GM12878 (cell line): Measurements from ENCODE around the gene DIP2C. TPM values are rescaled to one million over a fixed set of nuclear protein-coding genes. Genes with fewer than 3 reads are reported as not detected.

ENCODE experiments used
- ATAC-seq: fragments of 200-7000 bp; cut with Tn5 transposase; 3 replicates; pipeline ENCODE4 v1.9.1; 2020; ENCODE audit warnings: mild to moderate bottlenecking, moderate library complexity
- BruUV-seq: library from RNA; stranded (reverse); fragments of 400-500 nt; replicated peaks from 2 replicates; lab custom pipeline; 2021; lab: Mats Ljungman, UMichigan
- CTCF ChIA-PET: fragments of 300-600 bp; sonication (Branson Sonifier 250); formaldehyde crosslinking; extraction: SDS; loops from one replicate; lab custom pipeline; 2021; ENCODE audit warnings: inconsistent platforms; lab: Yijun Ruan, JAX
- POLR2A ChIA-PET: fragments of 350-600 bp; formaldehyde crosslinking; extraction: SDS; loops from one replicate; lab custom pipeline; 2021; ENCODE audit warnings: inconsistent platforms; lab: Charles Lee
- RAD21 ChIA-PET: fragments of 300-600 bp; sonication (Branson Sonifier 250); formaldehyde crosslinking; loops from one replicate; lab custom pipeline; 2023; ENCODE audit warnings: antibody characterized with exemption; ENCODE audit not compliant: unreplicated experiment; lab: Charles Lee
- SMC1A ChIA-PET: fragments of 300-600 bp; sonication (Branson Sonifier 250); formaldehyde crosslinking; loops from one replicate; lab custom pipeline; 2023; ENCODE audit not compliant: unreplicated experiment, uncharacterized antibody; lab: Charles Lee
- DNase-seq: peaks from one replicate; pipeline ENCODE4 v3.0.0-alpha.2; 2011; ENCODE audit warnings: low read depth, low spot score
- FAIRE-seq: peaks from 3 replicates; lab custom pipeline; 2011; peaks lifted over from hg19 to GRCh38; lab: Jason Lieb, UNC
- H2AFZ ChIP-seq: 2 replicates; pipeline ENCODE4 v1.6.0; 2011; ENCODE audit warnings: low read depth, low read length, control low read depth; ENCODE audit not compliant: control insufficient read depth
- H3K27ac ChIP-seq: 2 replicates; pipeline ENCODE4 v1.5.1; 2011; ENCODE audit warnings: control low read depth; ENCODE audit not compliant: control insufficient read depth, insufficient read depth
- H3K27me3 ChIP-seq, 2 experiments: replicated peaks in 1 of 2; 2 replicates each; pipeline versions ENCODE4 v1.6.0 to v1.6.1; 2011; ENCODE audit warnings: low read length in 1 of 2; ENCODE audit not compliant: control insufficient read depth in 2 of 2, insufficient read depth in 2 of 2
- H3K36me3 ChIP-seq, 2 experiments: 2 replicates each; pipeline ENCODE4 v1.5.1; 2011; ENCODE audit warnings: low read length in 1 of 2; ENCODE audit not compliant: control insufficient read depth in 2 of 2, insufficient read depth in 2 of 2
- H3K4me1 ChIP-seq: 2 replicates; pipeline ENCODE4 v1.6.1; 2011; ENCODE audit warnings: mild to moderate bottlenecking, low read length, moderate library complexity, mixed read lengths; ENCODE audit not compliant: control insufficient read depth, insufficient read depth
- H3K4me2 ChIP-seq: 2 replicates; pipeline ENCODE4 v1.6.0; 2011; ENCODE audit warnings: control low read depth; ENCODE audit not compliant: control insufficient read depth, insufficient read depth
- H3K4me3 ChIP-seq: fragments of 200-600 bp; sonication (generic); 2 replicates; pipeline ENCODE4 v1.5.1; 2016
- H3K79me2 ChIP-seq: 2 replicates; pipeline ENCODE4 v1.6.0; 2011; ENCODE audit warnings: low read length; ENCODE audit not compliant: control insufficient read depth, insufficient read depth
- H3K9ac ChIP-seq: 2 replicates; pipeline ENCODE4 v1.8.0; 2011; ENCODE audit warnings: low read length, control low read depth, mixed read lengths; ENCODE audit not compliant: control insufficient read depth, insufficient read depth
- H3K9me3 ChIP-seq: replicated peaks from 3 replicates; pipeline ENCODE4 v1.5.1; 2011; ENCODE audit warnings: mild to moderate bottlenecking, low read length; ENCODE audit not compliant: control insufficient read depth, insufficient read depth
- H4K20me1 ChIP-seq: 2 replicates; pipeline ENCODE4 v1.6.0; 2011; ENCODE audit not compliant: control insufficient read depth, insufficient read depth
- CREM ChIP-seq: IDR thresholded peaks from 2 replicates; pipeline ENCODE4 v1.6.1; 2014; ENCODE audit warnings: antibody characterized with exemption, low read depth
- EP300 ChIP-seq, 2 experiments: fragments of 150-350 bp in 1 of 2; IDR thresholded peaks; 2 replicates each; pipeline ENCODE4 v1.6.1; 2011 to 2012; ENCODE audit warnings: low read depth in 2 of 2, low read length in 2 of 2, borderline replicate concordance in 1 of 2, improper control_type of control experiment in 1 of 2, inconsistent platforms in 1 of 2; ENCODE audit not compliant: control insufficient read depth in 1 of 2
- FOS ChIP-seq: IDR thresholded peaks from 3 replicates; pipeline ENCODE4 v1.6.1; 2011; ENCODE audit warnings: borderline replicate concordance; ENCODE audit not compliant: insufficient read length; ENCODE audit errors: extremely low read depth
- HCFC1 ChIP-seq: fragments of 150-350 bp; IDR thresholded peaks from 2 replicates; pipeline ENCODE4 v1.6.1; 2014; ENCODE audit warnings: low read length
- HDGF ChIP-seq: fragments of 450-650 bp; IDR thresholded peaks from 2 replicates; pipeline ENCODE4 v1.6.1; 2016; ENCODE audit warnings: antibody characterized with exemption
- IRF5 ChIP-seq: fragments of 450-650 bp; IDR thresholded peaks from 2 replicates; pipeline ENCODE4 v1.6.1; 2017; ENCODE audit warnings: borderline replicate concordance
- MTA2 ChIP-seq: fragments of 450-650 bp; IDR thresholded peaks from 2 replicates; pipeline ENCODE4 v1.6.1; 2016; ENCODE audit warnings: low read depth, mild to moderate bottlenecking, moderate library complexity
- NFYB ChIP-seq: IDR thresholded peaks from 2 replicates; pipeline ENCODE4 v1.6.1; 2011; ENCODE audit warnings: low read depth, mild to moderate bottlenecking, low read length, improper control_type of control experiment, moderate library complexity; ENCODE audit not compliant: insufficient read depth
- PAX5 ChIP-seq: IDR thresholded peaks from 2 replicates; pipeline ENCODE4 v1.6.1; 2011; ENCODE audit warnings: low read depth, low read length, borderline replicate concordance
- RAD21 ChIP-seq: IDR thresholded peaks from 2 replicates; pipeline ENCODE4 v1.6.1; 2011; ENCODE audit warnings: mild to moderate bottlenecking, low read depth, low read length, moderate library complexity; ENCODE audit not compliant: insufficient read depth
- RCOR1 ChIP-seq: conservative IDR thresholded peaks from 2 replicates; pipeline ENCODE4 v1.6.1; 2012; ENCODE audit warnings: low read depth, low read length, improper control_type of control experiment
- SIX5 ChIP-seq: IDR thresholded peaks from 2 replicates; pipeline ENCODE4 v1.6.1; 2011; ENCODE audit warnings: mild to moderate bottlenecking, low read depth, low read length, moderate library complexity; ENCODE audit not compliant: severe bottlenecking
- SMAD5 ChIP-seq: IDR thresholded peaks from 2 replicates; pipeline ENCODE4 v1.6.1; 2016; ENCODE audit warnings: antibody characterized with exemption, low read depth
- SPI1 ChIP-seq: IDR thresholded peaks from 2 replicates; pipeline ENCODE4 v1.6.1; 2011; ENCODE audit warnings: low read depth, mild to moderate bottlenecking, low read length, moderate library complexity, borderline replicate concordance; ENCODE audit not compliant: insufficient read depth
- ZBTB40 ChIP-seq: fragments of 450-650 bp; IDR thresholded peaks from 2 replicates; pipeline ENCODE4 v1.6.1; 2016; ENCODE audit warnings: mild to moderate bottlenecking, moderate library complexity, borderline replicate concordance
- ZSCAN29 ChIP-seq: fragments of 450-650 bp; IDR thresholded peaks from 2 replicates; pipeline ENCODE4 v1.6.1; 2017; ENCODE audit warnings: mild to moderate bottlenecking, moderate library complexity
- WGBS: methylation state at CpG from one replicate; pipeline ENCODE4 v1.1.6; 2016; ENCODE audit warnings: low lambda C conversion rate; ENCODE audit not compliant: insufficient replicate concordance, insufficient coverage; ENCODE audit errors: missing lambda C conversion rate; 5-methylcytosine and 5-hydroxymethylcytosine counted together
- in situ Hi-C: fragments of 300-500 bp; cut with MboI; formaldehyde crosslinking; loops from 9 replicates; pipeline ENCODE4 v1.14.3; 2018; ENCODE audit warnings: mixed read lengths
- intact Hi-C: fragments of 100-400 bp; cut with micrococcal nuclease; formaldehyde crosslinking; loops from one replicate; pipeline ENCODE4 v1.14.2; 2022; ENCODE audit not compliant: unreplicated experiment
- polyA plus RNA-seq, 11 experiments: library from polyadenylated mRNA; depleted of rRNA in 4 of 11; unstranded in 6 of 11; stranded (reverse) in 5 of 11; fragments of >200 nt; fragmentation: Nextera tagmentation in 4 of 11; fragmentation: Illumina TruSeq in 1 of 11; extraction: Ambion mirVana in 4 of 11; extraction: Trizol in 1 of 11; gene quantifications; 1 replicate in 1 of 11; 2 replicates in 10 of 11; pipeline versions ENCODE4 v1.2.1 to v1.2.3, GENCODE V29; 2011 to 2016; ENCODE audit warnings: inconsistent platforms in 2 of 11, missing spikeins in 2 of 11, low read depth in 1 of 11
- total RNA-seq, 4 experiments: library from RNA; depleted of rRNA in 3 of 4; stranded (reverse); fragments of >200 nt in 3 of 4; fragmentation: Illumina TruSeq in 1 of 4; extraction: Trizol in 1 of 4; gene quantifications; 2 replicates each; pipeline versions ENCODE4 v1.2.1 to v1.2.3, GENCODE V29; 2013 to 2021

DIP2C gene
- total and polyA plus RNA-seq, 10 of the 15 experiments (the other 5 are each of a cell fraction or from before 2014, with no cell fraction given): 0.01 to 0.10 (median 0.06) TPM

GRCh38 chr10:581776-582330 is 107.6 kb downstream of the DIP2C start:
- ChIA-PET RAD21 (no interaction called here), SMC1A (no interaction called here), CTCF (no interaction called here), POLR2A (no interaction called here)
- Histone ChIP-seq H4K20me1 (no peaks in the 10 kb centered on the region), H3K36me3 (no peaks in the 10 kb centered on the region), H3K4me2 (no peak overlapping the region), H3K4me3 (no peak overlapping the region), H3K9ac (no peak overlapping the region), H3K9me3 (no peaks in the 10 kb centered on the region), H2AFZ (no peak overlapping the region), H3K79me2 (no peaks in the 10 kb centered on the region), H3K27ac (no peak overlapping the region)
- no TSS peak for BruUV-seq
- no peak for DNase-seq
- ATAC-seq: no peak
- no peak for FAIRE-seq
- in situ Hi-C loops: no loop called here
- no peak for TF ChIP-seq PAX5
- no peak for TF ChIP-seq EP300 (IDR thresholded peaks at IDR 0.05; ENCODE audit: borderline replicate concordance in 1 of 2, control insufficient read depth in 1 of 2, low read depth in 2 of 2, low read length in 2 of 2)
- TF ChIP-seq SPI1: no peak
- TF ChIP-seq ZBTB40: no peak
- TF ChIP-seq CREM: no peak
- no peak for TF ChIP-seq ZSCAN29
- no peak for TF ChIP-seq FOS
- TF ChIP-seq HDGF: no peak
- no peak for TF ChIP-seq SIX5
- TF ChIP-seq NFYB: no peak
- TF ChIP-seq HCFC1: no peak
- no peak for TF ChIP-seq SMAD5
- no peak for TF ChIP-seq IRF5
- no peak for TF ChIP-seq RAD21
- TF ChIP-seq MTA2: no peak
- TF ChIP-seq RCOR1: no peak
- TF ChIP-seq, all 136 proteins: peak for 0
- intact Hi-C loops: no loop called here
- 50% methylated on average over 14 of the region's 14 CpGs for WGBS
- Histone ChIP-seq H3K4me1 (no peaks in the 10 kb centered on the region), H3K27me3 (no peaks in the 10 kb centered on the region)
